GM12872 (cell line): ENCODE data around the gene KANSL1.

Source experiments
- TF ChIP-seq, protein P1 (sequence below): IDR thresholded peaks from 3 replicates; pipeline ENCODE4 v1.5.1; 2011; ENCODE audit warnings: low read depth, mild to moderate bottlenecking, low read length, moderate library complexity; ENCODE audit not compliant: insufficient read depth

Gene KANSL1

DNA sequence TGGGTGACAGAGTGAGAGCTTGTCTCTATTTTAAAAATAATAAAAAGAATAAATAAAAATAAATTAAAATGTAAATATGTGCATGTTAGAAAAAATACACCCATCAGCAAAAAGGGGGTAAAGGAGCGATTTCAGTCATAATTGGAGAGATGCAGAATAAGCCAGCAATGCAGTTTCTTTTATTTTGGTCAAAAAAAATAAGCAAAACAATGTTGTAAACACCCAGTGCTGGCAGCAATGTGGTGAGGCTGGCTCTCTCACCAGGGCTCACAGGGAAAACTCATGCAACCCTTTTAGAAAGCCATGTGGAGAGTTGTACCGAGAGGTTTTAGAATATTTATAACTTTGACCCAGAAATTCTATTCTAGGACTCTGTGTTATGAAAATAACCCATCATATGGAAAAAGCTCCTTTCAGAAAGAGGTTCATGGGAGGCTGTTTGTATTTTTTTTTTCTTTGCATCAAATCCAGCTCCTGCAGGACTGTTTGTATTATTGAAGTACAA lies 185.7 kb downstream of the KANSL1 start:
- TF ChIP-seq, protein P1, sequence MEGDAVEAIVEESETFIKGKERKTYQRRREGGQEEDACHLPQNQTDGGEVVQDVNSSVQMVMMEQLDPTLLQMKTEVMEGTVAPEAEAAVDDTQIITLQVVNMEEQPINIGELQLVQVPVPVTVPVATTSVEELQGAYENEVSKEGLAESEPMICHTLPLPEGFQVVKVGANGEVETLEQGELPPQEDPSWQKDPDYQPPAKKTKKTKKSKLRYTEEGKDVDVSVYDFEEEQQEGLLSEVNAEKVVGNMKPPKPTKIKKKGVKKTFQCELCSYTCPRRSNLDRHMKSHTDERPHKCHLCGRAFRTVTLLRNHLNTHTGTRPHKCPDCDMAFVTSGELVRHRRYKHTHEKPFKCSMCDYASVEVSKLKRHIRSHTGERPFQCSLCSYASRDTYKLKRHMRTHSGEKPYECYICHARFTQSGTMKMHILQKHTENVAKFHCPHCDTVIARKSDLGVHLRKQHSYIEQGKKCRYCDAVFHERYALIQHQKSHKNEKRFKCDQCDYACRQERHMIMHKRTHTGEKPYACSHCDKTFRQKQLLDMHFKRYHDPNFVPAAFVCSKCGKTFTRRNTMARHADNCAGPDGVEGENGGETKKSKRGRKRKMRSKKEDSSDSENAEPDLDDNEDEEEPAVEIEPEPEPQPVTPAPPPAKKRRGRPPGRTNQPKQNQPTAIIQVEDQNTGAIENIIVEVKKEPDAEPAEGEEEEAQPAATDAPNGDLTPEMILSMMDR, result no peak

DNA sequence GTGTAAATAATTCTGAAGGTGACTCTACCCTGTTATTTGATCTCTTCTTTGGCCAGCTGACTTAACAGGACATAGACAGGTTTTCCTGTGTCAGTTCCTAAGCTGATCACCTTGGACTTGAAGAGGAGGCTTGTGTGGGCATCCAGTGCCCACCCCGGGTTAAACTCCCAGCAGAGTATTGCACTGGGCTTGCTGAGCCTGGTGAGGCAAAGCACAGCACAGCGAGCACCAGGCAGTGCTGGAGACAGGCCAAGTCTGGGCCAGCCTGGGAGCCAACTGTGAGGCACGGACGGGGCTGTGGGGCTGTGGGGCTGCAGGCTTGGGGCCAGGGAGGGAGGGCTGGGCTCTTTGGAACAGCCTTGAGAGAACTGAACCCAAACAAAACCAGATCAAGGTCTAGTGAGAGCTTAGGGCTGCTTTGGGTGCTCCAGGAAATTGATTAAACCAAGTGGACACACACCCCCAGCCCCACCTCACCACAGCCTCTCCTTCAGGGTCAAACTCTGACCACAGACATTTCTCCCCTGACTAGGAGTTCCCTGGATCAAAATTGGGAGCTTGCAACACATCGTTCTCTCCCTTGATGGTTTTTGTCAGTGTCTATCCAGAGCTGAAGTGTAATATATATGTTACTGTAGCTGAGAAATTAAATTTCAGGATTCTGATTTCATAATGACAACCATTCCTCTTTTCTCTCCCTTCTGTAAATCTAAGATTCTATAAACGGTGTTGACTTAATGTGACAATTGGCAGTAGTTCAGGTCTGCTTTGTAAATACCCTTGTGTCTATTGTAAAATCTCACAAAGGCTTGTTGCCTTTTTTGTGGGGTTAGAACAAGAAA lies 189.1 kb downstream of the KANSL1 start:
- TF ChIP-seq, protein P1, result no peak

DNA sequence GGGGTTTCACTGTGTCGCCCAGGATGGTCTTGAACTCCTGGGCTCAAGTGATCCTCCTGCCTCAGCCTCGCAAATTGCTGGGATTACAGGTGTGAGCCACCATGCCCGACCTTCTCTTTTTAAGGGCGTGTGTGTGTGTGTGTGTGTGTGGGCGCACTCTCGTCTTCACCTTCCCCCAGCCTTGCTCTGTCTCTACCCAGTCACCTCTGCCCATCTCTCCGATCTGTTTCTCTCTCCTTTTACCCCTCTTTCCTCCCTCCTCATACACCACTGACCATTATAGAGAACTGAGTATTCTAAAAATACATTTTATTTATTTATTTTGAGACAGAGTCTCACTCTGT lies 190.3 kb downstream of the KANSL1 start:
- TF ChIP-seq, protein P1, result no peak

DNA sequence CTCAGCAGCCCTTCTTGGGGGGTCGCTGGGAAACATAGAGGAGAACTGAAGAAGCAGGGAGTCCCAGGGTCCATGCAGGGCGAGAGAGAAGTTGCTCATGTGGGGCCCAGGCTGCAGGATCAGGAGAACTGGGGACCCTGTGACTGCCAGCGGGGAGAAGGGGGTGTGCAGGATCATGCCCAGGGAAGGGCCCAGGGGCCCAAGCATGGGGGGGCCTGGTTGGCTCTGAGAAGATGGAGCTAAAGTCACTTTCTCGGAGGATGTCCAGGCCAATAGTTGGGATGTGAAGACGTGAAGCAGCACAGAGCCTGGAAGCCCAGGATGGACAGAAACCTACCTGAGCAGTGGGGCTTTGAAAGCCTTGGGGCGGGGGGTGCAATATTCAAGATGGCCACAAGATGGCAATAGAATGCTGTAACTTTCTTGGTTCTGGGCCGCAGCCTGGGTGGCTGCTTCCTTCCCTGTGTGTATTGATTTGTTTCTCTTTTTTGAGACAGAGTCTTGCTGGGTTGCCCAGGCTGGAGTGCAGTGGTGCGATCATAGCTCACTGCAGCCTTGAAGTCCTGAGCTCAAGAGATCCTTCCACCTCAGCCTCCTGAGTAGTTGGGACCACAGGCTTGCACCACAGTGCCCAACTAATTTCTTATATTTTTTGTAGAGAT lies 190.8 kb downstream of the KANSL1 start:
- TF ChIP-seq, protein P1, result peak; percentile 88

DNA sequence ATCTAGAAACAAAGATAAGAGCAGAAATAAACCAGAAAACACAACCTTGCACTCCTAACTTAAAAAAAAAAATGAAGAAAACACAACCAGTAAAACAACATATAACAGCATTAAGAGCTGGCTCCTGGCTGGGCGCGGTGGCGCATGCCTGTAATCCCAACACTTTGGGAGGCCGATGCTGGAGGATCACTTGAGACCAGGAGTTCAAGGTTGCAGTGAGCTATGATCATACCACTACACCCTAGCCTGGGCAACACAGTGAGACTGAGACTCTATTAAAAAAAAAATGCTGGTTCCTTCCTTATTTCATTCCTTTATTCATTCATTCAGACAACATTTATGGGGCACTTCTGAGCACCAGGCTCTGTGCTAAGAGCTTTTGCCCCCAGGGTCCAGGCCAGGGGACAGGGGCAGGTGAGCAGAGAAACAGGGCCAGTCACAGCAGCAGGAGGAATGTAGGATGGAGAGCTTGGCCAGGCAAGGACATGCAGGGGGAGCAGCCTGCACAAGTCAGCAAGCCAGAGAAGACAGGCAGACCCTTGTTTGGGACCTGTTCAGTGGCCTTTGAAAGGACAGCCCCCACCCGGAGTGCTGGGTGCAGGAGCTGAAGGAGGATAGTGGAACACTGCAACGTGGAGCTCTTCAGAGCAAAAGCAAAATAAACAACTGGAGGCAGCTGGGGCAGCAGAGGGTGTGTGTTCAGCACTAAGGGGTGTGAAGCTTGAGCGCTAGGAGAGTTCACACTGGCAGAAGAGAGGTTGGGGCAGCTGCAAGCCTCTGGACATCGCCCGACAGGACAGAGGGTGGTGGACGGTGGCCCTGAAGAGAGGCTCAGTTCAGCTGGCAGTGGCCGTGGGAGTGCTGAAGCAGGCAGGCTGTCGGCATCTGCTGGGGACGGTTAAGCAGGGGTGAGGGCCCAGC lies 191.6 kb downstream of the KANSL1 start:
- TF ChIP-seq, protein P1, result no peak

DNA sequence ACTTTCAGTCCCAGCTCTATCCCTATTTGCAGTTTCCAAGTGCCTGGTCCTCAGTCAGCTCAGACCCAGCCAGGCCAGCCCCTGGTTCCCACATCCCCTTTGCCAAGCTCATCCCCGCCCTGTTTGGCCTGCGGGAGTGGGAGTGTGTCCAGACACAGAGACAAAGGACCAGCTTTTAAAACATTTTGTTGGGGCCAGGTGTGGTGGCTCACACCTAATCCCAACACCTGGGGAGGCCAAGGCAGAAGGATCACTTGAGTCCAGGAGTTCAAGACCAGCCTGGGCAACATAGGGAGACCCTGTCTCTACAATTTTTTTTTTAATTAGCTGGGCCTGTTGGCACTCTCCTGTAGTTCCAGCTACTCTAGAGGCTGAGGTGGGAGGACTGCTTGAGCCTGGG lies 192.5 kb downstream of the KANSL1 start:
- TF ChIP-seq, protein P1, result no peak

DNA sequence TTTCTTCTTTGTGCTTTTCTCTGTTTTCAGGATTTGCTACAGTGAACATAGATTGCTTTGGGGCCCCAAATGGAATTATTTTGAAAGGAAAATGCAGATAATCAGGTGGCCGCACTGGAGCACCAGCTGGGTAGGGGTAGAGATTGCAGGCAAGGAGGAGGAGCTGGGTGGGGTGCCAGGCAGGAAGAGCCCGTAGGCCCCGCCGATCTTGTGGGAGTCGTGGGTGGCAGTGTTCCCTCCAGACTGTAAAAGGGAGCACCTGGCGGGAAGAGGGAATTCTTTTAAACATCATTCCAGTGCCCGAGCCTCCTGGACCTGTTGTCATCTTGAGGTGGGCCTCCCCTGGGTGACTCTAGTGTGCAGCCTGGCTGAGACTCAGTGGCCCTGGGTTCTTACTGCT lies 192.9 kb downstream of the KANSL1 start:
- TF ChIP-seq, protein P1, result no peak
